Erythroblast (primary cell): ENCODE results near the gene CUX1.

Experiments
- GATA1 ChIP-seq: IDR thresholded peaks from 2 replicates; pipeline ENCODE4 v1.6.1; 2011; ENCODE audit warnings: low read depth, mild to moderate bottlenecking, control low read depth, low read length, moderate library complexity
- POLR2A ChIP-seq: IDR thresholded peaks from 2 replicates; pipeline ENCODE4 v1.6.1; 2011; ENCODE audit warnings: mild to moderate bottlenecking, low read length

DNA sequence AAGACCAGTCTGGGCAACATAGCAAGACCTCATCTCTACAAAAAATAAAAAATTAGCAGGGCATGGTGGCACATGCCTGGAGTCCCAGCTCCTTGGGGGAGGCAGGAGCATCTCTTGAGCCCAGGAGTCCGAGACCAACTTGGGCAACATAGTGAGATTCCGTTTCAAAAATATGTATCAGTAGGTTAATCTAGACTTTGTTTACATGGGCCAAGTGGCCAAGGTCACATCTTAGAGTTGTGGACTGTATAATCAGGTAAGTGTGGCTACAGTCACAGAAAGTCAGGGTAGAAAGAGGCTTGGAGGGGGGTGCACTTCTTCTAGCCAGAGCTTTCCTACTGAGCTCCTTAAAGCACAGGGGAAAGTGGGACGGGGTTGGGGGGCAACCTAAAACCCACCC lies 174.4 kb downstream of the CUX1 start:
- no peak for TF ChIP-seq POLR2A
- TF ChIP-seq GATA1, result no peak
